HG03469 (cell line): ENCODE data around the gene ERLEC1.
"Not testable (repeated sequence)": the region's sequence is repeated elsewhere in the genome, so short reads cannot be mapped to it uniquely, and the experiment has no call there.

Experiments used
- ATAC-seq: cut with Tn5 transposase; IDR thresholded peaks from one replicate; pipeline ENCODE4 v1.9.1; 2021; ENCODE audit warnings: mild to moderate bottlenecking, moderate library complexity, moderate number of reproducible peaks; ENCODE audit not compliant: unreplicated experiment

The ERLEC1 gene, protein sequence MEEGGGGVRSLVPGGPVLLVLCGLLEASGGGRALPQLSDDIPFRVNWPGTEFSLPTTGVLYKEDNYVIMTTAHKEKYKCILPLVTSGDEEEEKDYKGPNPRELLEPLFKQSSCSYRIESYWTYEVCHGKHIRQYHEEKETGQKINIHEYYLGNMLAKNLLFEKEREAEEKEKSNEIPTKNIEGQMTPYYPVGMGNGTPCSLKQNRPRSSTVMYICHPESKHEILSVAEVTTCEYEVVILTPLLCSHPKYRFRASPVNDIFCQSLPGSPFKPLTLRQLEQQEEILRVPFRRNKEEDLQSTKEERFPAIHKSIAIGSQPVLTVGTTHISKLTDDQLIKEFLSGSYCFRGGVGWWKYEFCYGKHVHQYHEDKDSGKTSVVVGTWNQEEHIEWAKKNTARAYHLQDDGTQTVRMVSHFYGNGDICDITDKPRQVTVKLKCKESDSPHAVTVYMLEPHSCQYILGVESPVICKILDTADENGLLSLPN

GRCh38 chr2:53786705-53787613 is at the start of gene ERLEC1, which contains the start of gene ASB3:
Gene ERLEC1 (plus strand): TSS chr2:53787044. CDS start chr2:53787211, 167 bp downstream.
Gene ASB3 (minus strand): TSS chr2:53786953. CDS start chr2:53765572, 21,381 bp downstream.
- ATAC-seq = peak; percentile 89

- no peak for ATAC-seq
These were observed 49.8 kb upstream of the ERLEC1 start for GRCh38 chr2:53737091-53737490.

- ATAC-seq = no peak
These were observed 47.8 kb upstream of the ERLEC1 start for GRCh38 chr2:53739032-53739431.

GRCh38 chr2:53740170-53740569 is 46.7 kb upstream of the ERLEC1 start:
- no peak for ATAC-seq

DNA sequence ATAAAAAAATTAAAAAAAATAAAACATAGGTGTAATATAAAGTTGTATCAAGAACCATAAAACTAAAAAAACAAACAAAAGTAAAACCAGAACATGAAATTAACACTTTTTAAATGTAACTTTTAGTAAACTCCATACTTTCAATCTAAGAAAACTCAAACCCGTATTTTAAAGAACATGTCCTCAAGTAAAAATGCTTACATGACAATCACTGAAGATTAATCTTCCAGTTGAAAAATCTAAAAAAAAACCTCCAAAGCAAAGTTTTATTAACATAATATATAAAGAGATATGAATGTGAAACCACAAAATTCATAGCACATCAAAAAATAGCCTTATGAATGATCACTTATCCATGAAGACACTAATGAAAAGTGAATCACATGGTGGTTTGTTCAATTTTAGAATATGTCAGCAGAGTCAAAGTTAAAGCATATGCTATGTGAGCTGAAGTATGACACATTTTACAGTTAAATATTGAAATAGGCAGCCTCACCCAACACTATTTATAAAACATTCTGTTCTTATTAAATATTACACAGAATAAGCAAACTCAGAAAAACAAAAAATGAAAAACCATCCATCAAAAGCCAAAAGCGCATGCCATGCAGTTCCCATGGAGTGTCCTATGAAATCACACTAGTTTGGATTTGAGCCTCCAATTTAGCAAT is 42.3 kb upstream of the ERLEC1 start:
- no peak for ATAC-seq

DNA sequence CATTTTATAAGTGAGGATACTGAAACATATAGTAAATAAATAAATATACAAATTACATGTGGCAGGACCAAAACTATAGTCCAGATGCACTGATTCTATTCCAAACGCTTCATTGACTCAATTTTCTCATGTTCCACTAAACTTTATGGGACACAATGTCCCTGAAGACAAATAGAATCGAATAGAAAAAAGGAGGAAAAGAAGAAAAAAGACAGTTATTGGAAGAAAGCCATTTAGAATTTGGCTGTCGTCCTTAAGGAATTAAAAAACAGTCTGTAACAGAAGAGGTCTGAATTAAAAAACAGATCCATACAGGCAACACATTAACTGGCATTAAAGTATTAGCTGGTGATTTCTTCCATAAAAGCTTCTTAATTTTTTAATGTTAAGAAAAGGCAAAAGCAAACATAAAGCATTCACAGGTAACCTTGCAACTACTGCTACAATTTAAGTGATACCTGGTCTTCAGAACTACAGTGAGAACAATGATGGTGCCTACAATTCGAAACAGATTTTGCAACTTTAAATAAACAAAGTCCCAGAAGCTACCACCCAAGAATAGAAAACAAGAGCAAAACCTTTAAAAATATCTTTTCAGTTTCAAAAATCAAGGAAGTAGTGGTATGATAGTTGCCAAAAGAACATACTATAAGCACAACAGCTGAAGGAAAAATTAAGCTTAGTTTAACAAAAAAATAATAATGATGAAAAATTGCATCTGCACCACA is 36.6 kb upstream of the ERLEC1 start:
- ATAC-seq = no peak

GRCh38 chr2:53751728-53752127 is 35.1 kb upstream of the ERLEC1 start:
- ATAC-seq = peak; percentile 97

DNA sequence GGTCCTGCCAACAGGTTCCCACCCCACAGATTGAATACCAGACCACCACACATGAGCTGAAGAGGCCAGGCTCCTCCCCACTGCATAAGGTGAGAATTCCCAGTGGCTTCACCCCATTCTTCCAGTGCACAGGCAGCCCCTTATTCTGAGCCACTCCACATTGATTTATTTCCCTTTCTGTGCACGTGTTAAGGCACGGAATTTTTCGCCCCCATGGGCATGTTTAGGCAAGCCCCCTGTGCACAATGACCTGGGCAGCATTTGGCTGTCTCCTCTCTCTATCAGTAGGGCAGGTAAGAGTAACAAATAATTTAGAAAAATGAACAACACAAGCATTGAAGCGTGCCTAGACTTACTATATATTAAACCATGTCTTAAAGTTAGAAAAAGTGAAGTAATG is 34.5 kb upstream of the ERLEC1 start:
- ATAC-seq = no peak

GRCh38 chr2:53753041-53753440 is 33.8 kb upstream of the ERLEC1 start:
- ATAC-seq = no peak

GRCh38 chr2:53755121-53755520 is 31.7 kb upstream of the ERLEC1 start:
- ATAC-seq = no peak

GRCh38 chr2:53756644-53757043 is 30.2 kb upstream of the ERLEC1 start:
- ATAC-seq = no peak

DNA sequence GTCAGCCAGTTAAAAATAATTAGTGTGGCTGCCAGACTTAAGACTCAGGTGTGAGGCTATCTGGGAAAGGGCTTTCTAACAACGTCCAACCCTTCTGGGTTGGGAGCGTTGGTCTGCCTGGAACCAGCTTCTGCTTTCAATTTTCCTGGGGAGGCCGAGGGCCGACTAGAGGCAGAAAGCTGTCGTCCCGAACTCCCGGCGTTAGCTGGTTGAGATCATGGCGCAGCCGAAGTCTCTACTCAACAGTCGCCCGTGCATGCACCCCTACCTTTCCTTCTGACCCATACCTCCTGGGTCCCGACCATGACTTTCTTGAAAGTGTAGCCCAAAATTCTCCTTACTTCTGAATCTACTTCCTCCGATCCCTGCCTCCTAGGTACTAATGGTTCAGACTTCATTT is 29.6 kb upstream of the ERLEC1 start:
- not testable (repeated sequence) for ATAC-seq

DNA sequence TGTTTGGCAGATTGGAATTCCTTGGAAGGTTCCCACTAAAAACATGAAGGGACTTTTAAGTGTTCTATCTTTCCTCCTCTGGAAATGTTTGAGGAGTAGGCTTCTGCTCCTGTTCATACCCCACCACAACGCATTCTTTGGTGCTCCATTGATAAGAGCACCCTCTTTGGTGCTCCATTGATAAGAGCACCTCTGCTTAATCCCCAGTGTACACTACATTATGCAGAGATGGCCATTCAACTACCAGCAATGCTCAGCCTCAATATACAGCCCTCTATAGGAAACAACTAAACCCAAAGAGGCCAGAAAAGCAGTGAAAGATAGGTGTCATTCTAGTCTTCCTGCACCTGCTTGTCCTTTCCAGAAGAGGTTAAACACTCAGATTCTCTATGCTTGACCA is 21.1 kb upstream of the ERLEC1 start:
- ATAC-seq = no peak

DNA sequence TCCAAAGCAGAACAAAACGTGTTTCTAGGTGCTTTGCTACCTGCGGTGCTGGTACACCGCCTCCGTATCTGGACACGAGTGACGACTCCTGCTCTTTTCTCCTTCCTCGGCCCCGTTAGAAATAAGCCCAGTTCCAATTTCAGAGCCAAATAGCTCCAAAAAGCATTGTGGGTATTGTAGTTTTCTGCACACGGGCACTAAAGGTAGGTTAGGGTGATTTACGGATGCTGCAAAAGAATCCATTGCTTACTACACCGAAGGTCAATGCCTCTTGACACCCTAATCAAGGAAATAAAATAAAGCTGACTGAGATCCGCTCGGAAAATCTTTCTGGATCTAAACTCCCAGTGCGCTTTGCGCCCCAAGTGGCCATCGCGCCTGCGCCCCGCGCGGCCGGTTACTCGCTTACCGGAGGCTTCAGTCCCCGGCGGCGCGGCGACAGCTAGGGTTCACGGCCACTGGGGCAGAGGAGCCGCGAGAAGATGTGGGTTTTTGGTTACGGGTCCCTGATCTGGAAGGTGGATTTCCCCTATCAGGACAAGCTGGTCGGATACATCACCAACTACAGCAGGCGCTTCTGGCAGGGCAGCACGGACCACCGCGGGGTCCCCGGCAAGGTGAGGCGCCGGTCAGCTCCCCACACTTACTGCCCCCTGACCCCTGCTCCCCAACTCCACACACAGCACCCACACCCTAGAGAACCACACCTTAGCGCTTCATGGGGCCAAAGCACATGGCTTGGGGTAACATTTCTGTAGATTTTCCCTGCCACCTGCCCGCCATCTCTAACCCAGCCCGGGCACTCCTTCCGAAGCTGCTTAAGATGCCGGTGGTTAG is 19.2 kb upstream of the ERLEC1 start, which contains the start of gene CHAC2:
Gene CHAC2, plus strand, starts transcription at position 400 of the 837 bp plus-strand sequence. Its CDS starts 83 bp downstream, at position 483.
- peak; percentile 80 for ATAC-seq

DNA sequence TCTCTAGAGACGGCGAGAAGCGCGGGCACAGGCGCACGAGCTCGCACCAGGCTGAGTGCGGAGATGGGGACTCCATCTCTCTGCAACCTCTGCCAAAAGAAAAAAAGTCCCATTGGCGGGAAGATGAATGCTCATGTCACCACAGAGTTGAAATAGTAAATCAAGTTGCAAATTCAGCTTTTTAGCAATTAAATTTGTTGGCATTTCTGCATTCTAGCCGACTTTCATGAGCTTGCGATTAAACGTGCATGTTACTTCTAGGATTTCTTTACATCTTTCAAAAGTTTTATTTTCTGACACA is 18.7 kb upstream of the ERLEC1 start:
- peak; percentile 34 for ATAC-seq

GRCh38 chr2:53769318-53769945 is 17.4 kb upstream of the ERLEC1 start:
- ATAC-seq = no peak

DNA sequence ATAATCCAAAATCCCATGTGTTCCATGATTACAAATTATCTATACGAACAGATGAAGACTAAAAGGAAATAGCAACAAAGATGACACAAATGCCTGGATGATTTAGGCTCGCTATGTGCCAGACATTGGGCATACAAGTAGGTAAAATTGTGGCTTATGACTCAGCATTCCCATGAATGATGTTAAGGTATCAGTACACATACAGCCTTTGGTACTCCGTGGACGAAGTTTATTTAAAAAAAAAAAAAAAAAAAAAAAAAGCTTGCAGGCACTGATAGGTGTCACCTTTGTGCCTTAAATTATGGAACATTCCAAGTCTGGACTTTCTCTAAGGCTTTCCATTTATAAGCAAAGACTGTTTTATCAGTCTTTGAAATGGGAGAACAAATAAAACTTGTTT is 16.6 kb upstream of the ERLEC1 start:
- no peak for ATAC-seq

DNA sequence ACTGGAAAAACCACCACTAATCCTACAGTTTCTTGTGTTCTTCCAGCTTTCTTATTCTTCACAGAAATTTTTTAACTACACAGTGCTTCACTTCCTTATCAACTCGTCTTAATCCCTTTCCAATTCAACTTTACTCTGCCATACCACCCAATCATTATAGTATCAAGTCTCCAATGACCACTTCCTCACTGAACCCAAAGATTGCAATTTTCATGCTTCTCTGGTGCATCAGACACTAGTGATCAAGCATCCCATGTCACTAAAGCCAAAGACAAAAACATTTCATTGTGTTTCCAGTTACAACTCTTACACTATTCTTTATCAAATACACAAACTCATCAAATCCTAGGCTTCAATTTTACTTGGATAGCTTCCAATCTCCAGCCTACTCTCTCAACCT is 9.7 kb upstream of the ERLEC1 start:
- ATAC-seq = no peak

GRCh38 chr2:53778536-53779162 is 8.2 kb upstream of the ERLEC1 start:
- no peak for ATAC-seq
